IMR-90 (cell line): Measurements from ENCODE around the gene TGM2. TPM values are rescaled to one million over a fixed set of nuclear protein-coding genes. Genes with fewer than 3 reads are reported as not detected.

Experiments
- ATAC-seq: fragments of 200-7000 bp; cut with Tn5 transposase; 2 replicates; pipeline ENCODE4 v1.9.1; 2020; ENCODE audit warnings: low read depth, mild to moderate bottlenecking, moderate library complexity
- BruUV-seq: library from RNA; stranded (reverse); fragments of 400-500 nt; replicated peaks from 2 replicates; lab custom pipeline; 2021; lab: Mats Ljungman, UMichigan
- CTCF ChIA-PET: fragments of 300-600 bp; formaldehyde crosslinking; extraction: SDS; loops from one replicate; lab custom pipeline; 2021; ENCODE audit warnings: antibody characterized with exemption; lab: Yijun Ruan, JAX
- POLR2A ChIA-PET: fragments of 300-600 bp; sonication (Branson Sonifier 250); formaldehyde crosslinking; loops from one replicate; lab custom pipeline; 2022; ENCODE audit warnings: antibody characterized with exemption; ENCODE audit not compliant: unreplicated experiment; lab: Charles Lee
- DNase-seq: peaks from one replicate; pipeline ENCODE4 v3.0.0; 2013
- H2AFZ ChIP-seq: replicated peaks from 2 replicates; pipeline ENCODE3; 2013; ENCODE audit warnings: low read length, mild to moderate bottlenecking; ENCODE audit not compliant: poor library complexity
- H2AK5ac ChIP-seq: 2 replicates; pipeline ENCODE4 v1.6.1; 2013; ENCODE audit warnings: low read depth, low read length, inconsistent platforms
- H2AK9ac ChIP-seq: replicated peaks from 2 replicates; pipeline ENCODE3; 2013; ENCODE audit warnings: mild to moderate bottlenecking, low read depth, low read length, moderate library complexity; ENCODE audit not compliant: poor library complexity
- H2BK120ac ChIP-seq: 2 replicates; pipeline ENCODE4 v1.6.1; 2013; ENCODE audit warnings: low read depth, low read length, inconsistent platforms
- H2BK15ac ChIP-seq: 3 replicates; pipeline ENCODE4 v1.6.1; 2013; ENCODE audit warnings: low read depth, low read length, inconsistent platforms
- H2BK20ac ChIP-seq: 2 replicates; pipeline ENCODE4 v1.6.1; 2013; ENCODE audit warnings: low read depth, mild to moderate bottlenecking, inconsistent platforms, low read length, moderate library complexity
- H2BK5ac ChIP-seq: 2 replicates; pipeline ENCODE4 v1.6.1; 2013; ENCODE audit warnings: mild to moderate bottlenecking, low read depth, low read length, inconsistent platforms; ENCODE audit not compliant: poor library complexity, severe bottlenecking
- H3K14ac ChIP-seq: replicated peaks from 2 replicates; pipeline ENCODE4 v1.6.1; 2013; ENCODE audit warnings: low read depth, low read length, inconsistent platforms
- H3K18ac ChIP-seq: 2 replicates; pipeline ENCODE4 v1.6.1; 2013; ENCODE audit warnings: low read depth, low read length, control low read depth
- H3K23ac ChIP-seq: 2 replicates; pipeline ENCODE4 v1.6.1; 2013; ENCODE audit warnings: low read depth, low read length, inconsistent platforms
- H3K27ac ChIP-seq: 2 replicates; pipeline ENCODE4 v1.5.1; 2013; ENCODE audit warnings: mild to moderate bottlenecking, control low read depth, low read length; ENCODE audit not compliant: insufficient read depth
- H3K27me3 ChIP-seq: 2 replicates; pipeline ENCODE4 v1.6.1; 2013; ENCODE audit warnings: low read length; ENCODE audit not compliant: control insufficient read depth, insufficient read depth
- H3K36me3 ChIP-seq: 2 replicates; pipeline ENCODE4 v1.6.1; 2013; ENCODE audit warnings: low read length, mixed read lengths; ENCODE audit not compliant: control insufficient read depth, insufficient read depth
- H3K4ac ChIP-seq: 2 replicates; pipeline ENCODE4 v1.6.1; 2013; ENCODE audit warnings: low read depth, low read length, inconsistent platforms
- H3K4me1 ChIP-seq: 2 replicates; pipeline ENCODE4 v1.6.1; 2013; ENCODE audit warnings: low read length, mixed read lengths; ENCODE audit not compliant: control insufficient read depth, insufficient read depth
- H3K4me2 ChIP-seq: 2 replicates; pipeline ENCODE4 v1.6.1; 2013; ENCODE audit warnings: low read depth, mild to moderate bottlenecking, control low read depth, low read length, moderate library complexity
- H3K4me3 ChIP-seq: 2 replicates; pipeline ENCODE4 v1.5.1; 2013; ENCODE audit warnings: low read depth, mild to moderate bottlenecking, control low read depth, low read length, moderate library complexity; ENCODE audit not compliant: insufficient read depth
- H3K56ac ChIP-seq: 2 replicates; pipeline ENCODE4 v1.6.1; 2013; ENCODE audit warnings: low read length, inconsistent platforms; ENCODE audit not compliant: insufficient read depth; ENCODE audit errors: extremely low read depth
- H3K79me1 ChIP-seq, 2 experiments: 2 replicates each; pipeline ENCODE4 v1.6.1; 2013; ENCODE audit warnings: low read length in 2 of 2, inconsistent platforms in 1 of 2, low read depth in 1 of 2
- H3K9ac ChIP-seq: 2 replicates; pipeline ENCODE4 v1.6.1; 2013; ENCODE audit warnings: low read depth, low read length, control low read depth
- H3K9me1 ChIP-seq: 2 replicates; pipeline ENCODE4 v1.6.1; 2013; ENCODE audit warnings: low read length, inconsistent platforms; ENCODE audit not compliant: insufficient read depth
- H3K9me3 ChIP-seq: 2 replicates; pipeline ENCODE4 v1.6.1; 2013; ENCODE audit warnings: low read length; ENCODE audit not compliant: control insufficient read depth, insufficient read depth
- H4K20me1 ChIP-seq: 2 replicates; pipeline ENCODE4 v1.6.1; 2013; ENCODE audit warnings: low read length, inconsistent platforms; ENCODE audit not compliant: insufficient read depth
- H4K5ac ChIP-seq: 2 replicates; pipeline ENCODE4 v1.6.1; 2013; ENCODE audit warnings: mild to moderate bottlenecking, low read depth, low read length, control low read depth
- H4K8ac ChIP-seq, 2 experiments: 2 replicates each; pipeline ENCODE4 v1.6.1; 2013; ENCODE audit warnings: low read depth in 2 of 2, low read length in 2 of 2, control low read depth in 1 of 2, inconsistent platforms in 1 of 2
- H4K91ac ChIP-seq: 2 replicates; pipeline ENCODE4 v1.6.1; 2013; ENCODE audit warnings: low read depth, low read length, inconsistent platforms; ENCODE audit not compliant: insufficient read depth
- BHLHE40 ChIP-seq: fragments of 150-350 bp; IDR thresholded peaks from 2 replicates; pipeline ENCODE4 v1.6.1; 2016; ENCODE audit warnings: mild to moderate bottlenecking, low read depth, low read length
- CEBPB ChIP-seq: IDR thresholded peaks from 2 replicates; pipeline ENCODE4 v1.6.1; 2012; ENCODE audit warnings: low read depth, low read length, improper control_type of control experiment
- CHD1 ChIP-seq: IDR thresholded peaks from 2 replicates; pipeline ENCODE4 v1.6.1; 2012; ENCODE audit warnings: low read depth, low read length, improper control_type of control experiment
- FOS ChIP-seq: fragments of 150-350 bp; IDR thresholded peaks from 2 replicates; pipeline ENCODE4 v1.6.1; 2016; ENCODE audit warnings: low read depth, low read length
- MAFK ChIP-seq: IDR thresholded peaks from 2 replicates; pipeline ENCODE4 v1.6.1; 2012; ENCODE audit warnings: low read depth, low read length, improper control_type of control experiment
- MAZ ChIP-seq: IDR thresholded peaks from 2 replicates; pipeline ENCODE4 v1.6.1; 2012; ENCODE audit warnings: low read depth, mild to moderate bottlenecking, low read length, improper control_type of control experiment, moderate library complexity, borderline replicate concordance
- MXI1 ChIP-seq: IDR thresholded peaks from 2 replicates; pipeline ENCODE4 v1.6.1; 2012; ENCODE audit warnings: low read depth, mild to moderate bottlenecking, low read length, moderate library complexity, borderline replicate concordance
- NFE2L2 ChIP-seq: fragments of 150-350 bp; IDR thresholded peaks from 2 replicates; pipeline ENCODE4 v1.6.1; 2016; ENCODE audit warnings: low read depth, mild to moderate bottlenecking, low read length
- POLR2A ChIP-seq: IDR thresholded peaks from 2 replicates; pipeline ENCODE4 v1.6.1; 2012; ENCODE audit warnings: mild to moderate bottlenecking, low read depth, low read length
- RAD21 ChIP-seq: IDR thresholded peaks from 2 replicates; pipeline ENCODE4 v1.6.1; 2012; ENCODE audit warnings: low read length, improper control_type of control experiment
- RCOR1 ChIP-seq: IDR thresholded peaks from 2 replicates; pipeline ENCODE4 v1.6.1; 2012; ENCODE audit warnings: mild to moderate bottlenecking, low read length, improper control_type of control experiment; ENCODE audit not compliant: insufficient replicate concordance
- RFX5 ChIP-seq: IDR thresholded peaks from 2 replicates; pipeline ENCODE4 v1.8.0; 2012; ENCODE audit warnings: low read depth, mild to moderate bottlenecking, low read length, moderate library complexity
- SMC3 ChIP-seq: fragments of 150-350 bp; IDR thresholded peaks from 2 replicates; pipeline ENCODE4 v1.6.1; 2016; ENCODE audit warnings: low read depth, mild to moderate bottlenecking, antibody characterized with exemption, low read length, moderate library complexity
- WGBS, 2 experiments: methylation state at CpG; one replicate each; pipeline versions ENCODE4 v1.1.5 to v1.1.7; 2013; ENCODE audit warnings: missing lambda C conversion rate in 2 of 2; ENCODE audit not compliant: insufficient read length in 1 of 2; ENCODE audit errors: extremely low coverage in 2 of 2; 5-methylcytosine and 5-hydroxymethylcytosine counted together
- dilution Hi-C: fragments of 300-500 bp; cut with HindIII; formaldehyde crosslinking; loops from one replicate; pipeline ENCODE4 v1.14.3; 2018; ENCODE audit warnings: low sequenced_read_pairs; ENCODE audit not compliant: unreplicated experiment
- in situ Hi-C: fragments of 300-500 bp; cut with MboI; formaldehyde crosslinking; loops from 3 replicates; pipeline ENCODE4 v1.14.3; 2019; ENCODE audit warnings: low sequenced_read_pairs, inconsistent platforms, mixed read lengths
- intact Hi-C: fragments of 100-400 bp; cut with micrococcal nuclease; formaldehyde crosslinking; loops from 2 replicates; pipeline ENCODE4 v1.10.0; 2022
- polyA plus RNA-seq, 3 experiments: library from polyadenylated mRNA; depleted of rRNA; stranded (reverse); fragments of >200 nt; gene quantifications; 2 replicates each; pipeline ENCODE4 v1.2.3, GENCODE V29; 2012; ENCODE audit warnings: low replicate concordance in 1 of 3
- total RNA-seq: library from RNA; depleted of rRNA; stranded (reverse); fragments of >200 nt; gene quantifications from 2 replicates; pipeline ENCODE4 v1.2.3, GENCODE V29; 2012
- TF ChIP-seq, protein P1 (sequence below): fragments of 150-350 bp; IDR thresholded peaks from 2 replicates; pipeline ENCODE4 v1.6.1; 2016; ENCODE audit warnings: low read depth, mild to moderate bottlenecking, low read length, moderate library complexity, borderline replicate concordance
- TF ChIP-seq, protein P2 (sequence below): conservative IDR thresholded peaks from 2 replicates; pipeline ENCODE4 v1.5.1; 2012; ENCODE audit warnings: mild to moderate bottlenecking, low read depth, low read length, improper control_type of control experiment
- TF ChIP-seq, protein P3 (sequence below): fragments of 150-350 bp; IDR thresholded peaks from 2 replicates; pipeline ENCODE4 v1.6.1; 2017; ENCODE audit warnings: mild to moderate bottlenecking, antibody characterized with exemption, low read length, low read depth

Gene TGM2
- total and polyA plus RNA-seq, 2 of the 4 experiments (the other 2 are of a cell fraction) = 239 to 268 TPM

DNA sequence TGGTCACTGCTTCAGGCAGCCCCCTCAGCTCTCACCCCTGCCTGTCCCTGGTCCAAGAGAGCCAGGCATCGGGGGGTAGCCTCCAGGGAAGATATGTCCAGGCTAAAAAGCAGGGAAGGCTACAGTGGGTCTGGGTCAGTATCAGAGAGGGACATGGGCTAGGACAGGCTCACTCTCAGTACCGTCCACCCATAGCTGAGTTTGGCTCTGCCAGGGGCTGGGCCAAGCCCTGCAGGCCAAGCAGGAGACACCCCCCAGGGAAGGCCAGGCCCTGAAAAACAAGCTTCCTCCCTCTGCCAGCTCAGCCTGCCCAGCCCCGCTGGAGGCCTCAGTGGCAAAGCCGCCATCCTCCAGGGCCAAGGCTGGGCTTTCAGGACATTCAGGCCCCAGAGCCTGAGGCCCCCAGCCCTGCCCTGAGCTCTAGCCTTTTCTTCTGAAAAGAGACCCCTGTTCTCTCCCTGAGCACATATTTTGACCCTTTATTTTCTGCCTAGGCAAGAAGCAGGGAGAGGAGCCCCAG lies 28.6 kb upstream of the TGM2 start:
- H3K23ac ChIP-seq = no peak overlapping the region
- no peak overlapping the region for H3K9ac ChIP-seq
- H3K27me3 ChIP-seq = no peaks in the 10 kb centered on the region
- no peak overlapping the region for H3K4me3 ChIP-seq
- dilution Hi-C loops (no loop called here), intact Hi-C loops (no loop called here), in situ Hi-C loops (no loop called here)
- no TSS peak for BruUV-seq
- no peaks in the 10 kb centered on the region for H3K79me1 ChIP-seq
- no peak overlapping the region for H2AFZ ChIP-seq
- H4K20me1 ChIP-seq = no peaks in the 10 kb centered on the region
- H4K91ac ChIP-seq = no peak overlapping the region
- CTCF ChIA-PET = no interaction called here
- ATAC-seq (no peak), DNase-seq (no peak)
- H3K36me3 ChIP-seq = no peaks in the 10 kb centered on the region
- H3K56ac ChIP-seq = no peak overlapping the region
- H4K8ac ChIP-seq = no peak overlapping the region
- no peak overlapping the region for H3K4me2 ChIP-seq
- H2BK120ac ChIP-seq = no peak overlapping the region
- peaks cover 16% of the 10 kb centered on the region for H3K9me1 ChIP-seq
- no peak overlapping the region for H2BK5ac ChIP-seq
- no peak overlapping the region for H2BK20ac ChIP-seq
- peaks cover 23% of the 10 kb centered on the region for H3K4me1 ChIP-seq
- no peak overlapping the region for H3K4ac ChIP-seq
- H3K27ac ChIP-seq = no peak overlapping the region
- no peak overlapping the region for H2BK15ac ChIP-seq
- no peak overlapping the region; the same call in 1 of the 2 replicates for H3K18ac ChIP-seq
- peak overlapping the region; percentile 30; the same call in 1 of the 2 replicates for H2AK5ac ChIP-seq
- TF ChIP-seq RCOR1 (no peak), CEBPB (no peak), MAZ (no peak), RAD21 (no peak), NFE2L2 (no peak), SMC3 (no peak), MXI1 (no peak), RFX5 (no peak), POLR2A (no peak), FOS (no peak), BHLHE40 (no peak), CHD1 (no peak), MAFK (no peak)
- TF ChIP-seq, protein P1, sequence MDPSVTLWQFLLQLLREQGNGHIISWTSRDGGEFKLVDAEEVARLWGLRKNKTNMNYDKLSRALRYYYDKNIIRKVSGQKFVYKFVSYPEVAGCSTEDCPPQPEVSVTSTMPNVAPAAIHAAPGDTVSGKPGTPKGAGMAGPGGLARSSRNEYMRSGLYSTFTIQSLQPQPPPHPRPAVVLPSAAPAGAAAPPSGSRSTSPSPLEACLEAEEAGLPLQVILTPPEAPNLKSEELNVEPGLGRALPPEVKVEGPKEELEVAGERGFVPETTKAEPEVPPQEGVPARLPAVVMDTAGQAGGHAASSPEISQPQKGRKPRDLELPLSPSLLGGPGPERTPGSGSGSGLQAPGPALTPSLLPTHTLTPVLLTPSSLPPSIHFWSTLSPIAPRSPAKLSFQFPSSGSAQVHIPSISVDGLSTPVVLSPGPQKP = no peak
- TF ChIP-seq, protein P2, sequence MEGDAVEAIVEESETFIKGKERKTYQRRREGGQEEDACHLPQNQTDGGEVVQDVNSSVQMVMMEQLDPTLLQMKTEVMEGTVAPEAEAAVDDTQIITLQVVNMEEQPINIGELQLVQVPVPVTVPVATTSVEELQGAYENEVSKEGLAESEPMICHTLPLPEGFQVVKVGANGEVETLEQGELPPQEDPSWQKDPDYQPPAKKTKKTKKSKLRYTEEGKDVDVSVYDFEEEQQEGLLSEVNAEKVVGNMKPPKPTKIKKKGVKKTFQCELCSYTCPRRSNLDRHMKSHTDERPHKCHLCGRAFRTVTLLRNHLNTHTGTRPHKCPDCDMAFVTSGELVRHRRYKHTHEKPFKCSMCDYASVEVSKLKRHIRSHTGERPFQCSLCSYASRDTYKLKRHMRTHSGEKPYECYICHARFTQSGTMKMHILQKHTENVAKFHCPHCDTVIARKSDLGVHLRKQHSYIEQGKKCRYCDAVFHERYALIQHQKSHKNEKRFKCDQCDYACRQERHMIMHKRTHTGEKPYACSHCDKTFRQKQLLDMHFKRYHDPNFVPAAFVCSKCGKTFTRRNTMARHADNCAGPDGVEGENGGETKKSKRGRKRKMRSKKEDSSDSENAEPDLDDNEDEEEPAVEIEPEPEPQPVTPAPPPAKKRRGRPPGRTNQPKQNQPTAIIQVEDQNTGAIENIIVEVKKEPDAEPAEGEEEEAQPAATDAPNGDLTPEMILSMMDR = no peak
- TF ChIP-seq, protein P3, sequence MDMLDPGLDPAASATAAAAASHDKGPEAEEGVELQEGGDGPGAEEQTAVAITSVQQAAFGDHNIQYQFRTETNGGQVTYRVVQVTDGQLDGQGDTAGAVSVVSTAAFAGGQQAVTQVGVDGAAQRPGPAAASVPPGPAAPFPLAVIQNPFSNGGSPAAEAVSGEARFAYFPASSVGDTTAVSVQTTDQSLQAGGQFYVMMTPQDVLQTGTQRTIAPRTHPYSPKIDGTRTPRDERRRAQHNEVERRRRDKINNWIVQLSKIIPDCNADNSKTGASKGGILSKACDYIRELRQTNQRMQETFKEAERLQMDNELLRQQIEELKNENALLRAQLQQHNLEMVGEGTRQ = no peak
- H3K9me3 ChIP-seq = no peaks in the 10 kb centered on the region
- 85% methylated on average over 2 of the region's 4 CpGs; no CpG with 5 or more reads in 1 of the 2 experiments for WGBS, 2 experiments
- POLR2A ChIA-PET = no interaction called here
- no peak overlapping the region for H2AK9ac ChIP-seq
- no peak overlapping the region for H3K14ac ChIP-seq
- no peak overlapping the region for H4K5ac ChIP-seq
